HG03280 (cell line): ENCODE data around the gene TMEM87B.

Experiments used
- ATAC-seq: cut with Tn5 transposase; IDR thresholded peaks from one replicate; pipeline ENCODE4 v1.9.1; 2021; ENCODE audit warnings: mild to moderate bottlenecking, moderate library complexity; ENCODE audit not compliant: unreplicated experiment

The TMEM87B gene

DNA sequence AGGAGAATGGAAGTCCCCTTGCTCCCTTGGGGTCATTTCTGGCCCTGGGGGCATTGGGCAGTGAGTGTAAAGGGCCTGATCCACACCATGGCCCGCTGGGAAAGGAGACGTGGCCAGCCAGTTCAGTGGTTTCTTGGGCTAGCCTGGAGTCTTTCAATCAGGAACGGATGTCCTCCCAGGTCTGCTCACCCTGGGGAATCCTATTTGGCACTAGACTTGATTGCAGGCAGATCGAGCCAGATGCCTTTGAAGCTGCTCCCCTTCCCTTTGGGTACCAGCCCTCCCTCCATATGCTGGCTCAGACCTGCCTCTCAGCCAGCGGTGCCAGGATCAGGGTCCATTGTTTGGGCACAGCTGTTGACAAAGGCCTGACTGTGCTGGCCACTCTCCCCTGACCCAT lies 94.1 kb downstream of the TMEM87B start:
- no peak for ATAC-seq

DNA sequence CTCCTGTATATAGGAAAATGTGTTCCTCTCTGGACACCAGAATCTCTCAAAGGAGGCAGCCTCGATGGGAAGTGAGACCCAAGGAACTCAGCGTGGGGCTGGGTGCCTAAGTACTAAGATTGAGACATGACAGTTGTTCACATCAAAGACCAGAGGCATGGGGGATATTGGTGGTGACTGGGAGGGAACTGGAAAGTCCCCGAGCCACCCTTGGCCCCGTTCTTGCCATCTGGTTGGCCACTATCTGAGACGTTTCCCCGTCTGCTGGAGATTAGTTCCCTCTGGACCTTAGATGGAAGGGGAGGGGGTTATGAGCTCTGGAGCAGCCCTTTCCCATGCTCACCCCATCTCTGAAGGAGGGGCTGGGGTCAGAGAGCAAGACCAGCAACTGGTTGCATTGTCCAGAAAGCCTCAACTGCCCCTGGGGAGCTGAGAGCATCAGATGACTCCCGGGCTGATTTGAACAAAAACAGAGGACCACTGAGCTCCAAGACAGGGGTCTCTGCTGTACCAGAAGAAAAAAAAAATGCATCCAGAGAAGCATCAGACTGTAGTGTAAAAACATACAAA lies 94.9 kb downstream of the TMEM87B start:
- ATAC-seq = no peak

- ATAC-seq = no peak
These were observed 95.4 kb downstream of the TMEM87B start for GRCh38 chr2:112150447-112150846.

DNA sequence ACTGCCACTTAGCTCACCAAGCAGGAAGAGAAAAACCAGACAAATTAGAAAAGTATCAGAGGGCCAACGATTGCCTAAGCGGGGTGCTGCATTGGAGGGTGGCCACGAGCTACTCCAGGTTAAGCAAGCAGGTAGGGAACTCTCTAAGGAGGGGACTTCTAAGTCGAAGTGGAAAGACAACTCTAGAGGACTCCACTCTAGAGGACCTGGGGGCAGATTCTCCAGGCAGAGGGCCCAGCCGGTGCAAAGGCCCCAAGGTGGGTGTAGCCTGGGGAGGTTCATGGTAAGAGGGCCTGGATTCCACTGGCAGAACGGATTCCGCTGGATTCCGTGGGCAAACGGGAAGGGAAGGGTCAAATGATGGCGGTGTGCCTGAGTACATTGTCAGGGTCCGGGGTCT lies 95.8 kb downstream of the TMEM87B start:
- no peak for ATAC-seq

DNA sequence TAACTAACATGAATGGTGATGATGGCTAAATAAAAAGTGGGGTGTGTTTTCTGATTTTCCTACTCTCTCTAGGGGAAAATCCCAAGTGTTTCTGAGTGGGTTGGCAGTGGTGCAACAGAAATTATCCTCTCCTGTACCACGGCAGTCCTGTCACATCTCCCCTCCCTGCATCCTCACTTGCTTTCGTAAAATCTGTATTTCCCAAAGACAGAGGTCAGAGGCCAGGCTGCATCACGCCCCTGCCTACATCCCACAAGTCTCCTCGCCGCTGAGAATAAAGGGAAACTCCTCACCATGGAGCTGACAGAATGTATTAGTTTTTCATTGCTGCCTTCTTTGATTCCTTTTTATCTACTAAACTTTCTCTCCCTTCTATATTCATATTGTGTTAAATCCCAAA lies 96.2 kb downstream of the TMEM87B start:
- no peak for ATAC-seq

DNA sequence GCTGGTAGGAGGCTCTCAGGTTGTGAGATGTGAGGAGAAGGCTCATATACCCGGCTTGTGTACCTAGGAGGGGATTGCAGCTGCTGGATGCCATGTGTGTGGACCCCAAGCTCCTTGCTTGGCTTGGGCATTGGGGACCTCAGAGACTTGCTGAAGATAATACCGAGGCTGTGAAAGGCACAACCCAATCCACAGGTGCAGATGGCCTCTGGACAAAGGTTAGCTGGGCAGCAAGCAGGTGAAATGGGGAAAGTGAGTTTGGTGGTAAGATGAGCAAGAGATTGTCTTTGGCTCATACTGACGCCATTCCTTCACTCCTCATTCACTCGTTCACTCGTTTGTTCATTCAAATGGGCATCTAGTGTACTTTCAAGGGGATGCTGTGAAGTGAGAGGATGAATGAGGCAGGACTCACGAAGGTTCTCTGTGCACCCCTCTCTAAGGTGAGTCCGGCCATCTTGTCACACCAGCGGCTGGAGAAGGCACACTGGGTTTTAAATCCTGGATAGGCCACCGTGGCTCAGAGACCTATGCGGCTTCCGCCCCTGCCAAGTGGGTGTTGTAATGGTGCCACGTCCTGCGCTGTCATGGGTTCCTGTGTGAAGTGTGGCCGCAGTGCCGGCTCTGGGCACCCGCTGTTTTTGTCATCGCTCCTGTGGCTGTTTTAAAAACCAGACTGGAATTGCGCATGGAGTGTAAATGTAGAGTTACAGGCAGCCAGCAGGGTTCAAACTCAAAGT lies 96.8 kb downstream of the TMEM87B start:
- no peak for ATAC-seq

DNA sequence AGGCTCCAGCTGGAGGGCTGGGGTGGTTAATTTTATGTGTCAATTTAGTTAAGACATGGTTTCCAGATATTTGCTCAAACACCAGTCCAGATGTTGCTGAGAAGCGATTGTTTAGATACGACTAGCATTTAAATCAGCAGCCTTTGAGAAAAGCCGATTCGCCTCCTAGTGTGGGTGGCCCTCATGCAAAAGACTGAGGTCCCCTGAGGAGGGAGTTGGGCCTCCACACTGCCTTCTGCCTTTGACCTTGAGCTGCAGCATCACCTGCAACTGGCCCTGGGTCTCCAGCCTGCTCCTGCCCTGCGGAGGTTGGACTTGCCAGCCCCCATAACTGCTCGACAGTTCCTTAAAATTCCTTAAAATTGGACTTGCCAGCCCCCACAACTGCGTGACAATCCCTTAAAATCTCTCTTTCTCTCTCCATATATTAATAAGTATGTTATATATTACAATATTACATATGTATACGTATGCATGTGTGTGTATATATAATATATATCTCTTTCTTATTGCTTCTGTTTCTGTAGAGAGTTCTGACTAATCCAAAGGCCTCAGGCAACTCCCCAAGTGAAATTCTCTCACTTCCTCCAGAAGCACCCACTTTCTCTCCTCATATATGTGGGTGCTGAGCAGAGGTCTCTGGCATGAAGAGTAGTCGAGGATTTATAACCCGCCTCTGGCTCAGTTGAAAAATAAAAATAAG lies 97.6 kb downstream of the TMEM87B start:
- ATAC-seq = no peak

GRCh38 chr2:112153179-112153490 lies 98.1 kb downstream of the TMEM87B start:
- no peak for ATAC-seq

- no peak for ATAC-seq
These were observed 98.4 kb downstream of the TMEM87B start for GRCh38 chr2:112153501-112153900.

DNA sequence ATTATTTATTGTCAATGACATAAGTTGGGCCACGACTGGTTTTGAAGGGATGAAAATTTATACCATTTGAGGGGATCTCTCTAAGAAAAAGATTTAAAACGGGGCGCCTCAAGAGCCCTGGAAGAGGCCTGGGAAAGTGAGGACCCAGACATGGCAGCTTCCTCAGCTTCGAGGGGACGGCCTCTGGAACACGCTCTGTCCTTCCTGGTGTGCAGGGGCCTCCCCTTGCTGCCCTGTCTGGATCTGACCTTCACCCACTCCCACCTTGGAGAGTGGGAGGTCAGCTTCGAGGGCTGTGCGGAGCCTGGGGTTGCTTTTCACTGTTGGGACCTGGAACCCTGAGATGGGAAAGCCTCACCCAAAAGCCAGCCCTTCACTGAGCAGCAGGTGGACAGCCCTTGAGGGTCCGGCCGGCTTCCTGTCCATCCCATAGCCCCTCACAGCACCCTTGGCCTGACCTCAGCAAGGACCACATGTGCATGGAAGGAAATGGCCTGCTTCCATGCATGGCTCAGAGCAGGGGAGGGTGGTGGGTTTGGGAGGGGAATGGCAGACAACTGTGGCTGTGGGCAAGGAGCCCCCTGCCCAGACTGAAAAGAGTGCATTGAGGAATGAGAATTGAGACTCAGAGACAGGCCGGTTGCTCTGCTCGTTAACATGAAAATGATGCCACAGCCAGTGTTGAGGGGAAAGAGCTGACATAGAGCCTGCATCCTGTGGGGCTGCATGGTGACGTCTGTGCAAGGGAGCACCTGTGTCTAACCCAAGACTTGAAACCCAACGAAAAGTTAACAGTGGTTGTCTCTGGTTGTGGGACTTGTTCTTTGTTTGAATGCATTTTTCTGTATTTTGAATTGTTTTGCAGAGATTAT lies 99.4 kb downstream of the TMEM87B start:
- no peak for ATAC-seq

DNA sequence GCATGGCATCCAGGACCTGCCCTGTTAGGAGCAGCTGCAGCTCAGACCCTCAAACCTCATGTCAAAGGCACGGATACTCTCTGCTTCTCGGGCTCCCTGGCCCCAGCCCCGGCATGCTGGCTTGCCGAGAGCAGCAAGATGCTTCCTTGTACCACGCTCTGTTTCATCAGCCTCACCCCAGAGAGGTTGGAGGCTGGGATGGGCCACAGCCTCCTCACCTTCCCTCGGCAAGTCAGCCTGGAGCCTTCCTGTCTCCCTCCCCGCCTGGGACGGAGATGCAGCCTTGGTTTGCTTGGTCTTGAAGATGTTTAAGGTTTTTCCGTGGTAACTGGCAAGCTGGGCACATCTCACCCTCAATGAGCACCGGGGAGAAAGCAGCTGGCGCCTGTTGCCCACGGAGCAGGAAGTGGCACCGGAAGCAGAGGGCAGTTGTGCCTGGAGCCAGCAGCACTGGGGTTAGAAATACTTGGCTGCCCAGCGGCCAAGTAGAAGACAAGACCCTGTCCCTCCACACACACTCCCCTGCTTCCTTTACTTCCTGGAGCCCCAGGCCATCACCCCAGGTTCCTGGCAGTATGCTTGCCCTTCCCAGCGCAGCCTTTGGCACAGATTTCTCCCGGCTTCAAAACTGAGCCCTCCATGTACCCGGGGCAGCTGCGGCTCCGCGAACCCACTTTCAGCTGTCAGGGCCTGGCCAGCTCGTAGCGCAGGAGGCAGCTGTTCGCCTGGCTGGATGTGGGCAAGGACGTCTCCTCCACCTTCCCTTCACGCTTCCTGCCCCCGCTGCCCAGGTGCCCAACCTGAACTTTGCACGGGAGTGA lies 100.5 kb downstream of the TMEM87B start:
- ATAC-seq = no peak

DNA sequence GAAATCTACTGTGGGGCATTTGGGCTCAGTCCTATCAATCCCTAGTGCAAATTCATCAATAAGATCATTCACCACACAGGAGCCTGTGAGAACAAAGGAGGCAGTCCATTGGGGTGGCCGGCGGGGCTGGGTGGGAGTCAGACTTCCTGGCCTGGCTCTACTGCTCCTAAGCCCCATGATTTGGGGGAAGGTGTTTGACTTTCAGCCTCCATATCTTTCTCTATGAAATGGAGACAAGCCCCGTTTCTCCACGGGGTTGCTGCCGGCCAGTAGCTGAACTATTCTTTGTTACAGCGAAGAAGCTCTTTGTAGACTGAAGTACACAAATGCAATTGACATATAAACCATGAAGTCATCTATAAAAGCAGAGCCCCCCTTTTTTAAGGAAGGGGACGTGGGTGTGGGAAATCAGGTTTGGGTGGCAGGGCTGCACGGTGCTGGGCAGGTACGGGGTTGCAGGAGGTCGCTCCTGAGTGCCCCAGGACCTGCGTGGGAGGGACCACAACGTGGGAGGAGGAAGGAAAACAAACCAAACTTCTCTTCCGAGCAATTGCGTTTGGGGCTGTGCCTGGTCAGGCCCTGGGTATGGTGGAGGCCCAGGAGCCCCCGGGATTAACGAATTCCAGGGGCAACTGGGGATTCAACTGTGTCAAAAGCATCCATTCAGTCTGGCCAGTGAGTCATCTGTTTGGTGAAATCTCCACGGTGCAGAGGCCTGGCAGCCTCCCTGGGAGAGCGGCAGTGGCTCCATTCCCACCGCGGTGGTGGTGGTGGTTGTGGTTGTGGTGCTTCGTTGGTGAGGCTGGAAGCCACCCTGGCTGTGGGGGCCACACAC lies 101.3 kb downstream of the TMEM87B start:
- no peak for ATAC-seq

DNA sequence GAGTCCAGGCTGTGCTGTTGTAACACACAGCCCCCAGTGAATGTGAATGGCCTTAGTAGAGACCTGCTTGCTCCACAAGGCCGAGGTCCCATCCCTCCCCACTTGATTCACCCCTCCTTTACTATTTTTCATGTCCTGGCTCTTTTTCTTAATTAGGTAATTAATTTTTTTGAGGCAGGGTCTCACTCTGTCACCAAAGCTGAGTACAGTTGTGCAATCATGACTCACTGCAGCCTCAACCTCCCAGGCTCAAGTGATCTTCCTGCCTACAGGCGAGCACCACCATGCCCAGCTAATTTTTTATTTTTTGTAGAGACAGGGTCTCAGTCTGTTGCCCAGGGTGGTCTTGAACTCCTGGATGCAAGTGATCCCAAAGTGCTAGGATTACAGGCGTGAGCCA lies 102.4 kb downstream of the TMEM87B start:
- no peak for ATAC-seq

GRCh38 chr2:112159454-112159921 lies 104.4 kb downstream of the TMEM87B start:
- no peak for ATAC-seq

- no peak for ATAC-seq
These were observed 105.5 kb downstream of the TMEM87B start for GRCh38 chr2:112160283-112161250.

GRCh38 chr2:112161431-112162145 lies 106.5 kb downstream of the TMEM87B start:
- no peak for ATAC-seq

DNA sequence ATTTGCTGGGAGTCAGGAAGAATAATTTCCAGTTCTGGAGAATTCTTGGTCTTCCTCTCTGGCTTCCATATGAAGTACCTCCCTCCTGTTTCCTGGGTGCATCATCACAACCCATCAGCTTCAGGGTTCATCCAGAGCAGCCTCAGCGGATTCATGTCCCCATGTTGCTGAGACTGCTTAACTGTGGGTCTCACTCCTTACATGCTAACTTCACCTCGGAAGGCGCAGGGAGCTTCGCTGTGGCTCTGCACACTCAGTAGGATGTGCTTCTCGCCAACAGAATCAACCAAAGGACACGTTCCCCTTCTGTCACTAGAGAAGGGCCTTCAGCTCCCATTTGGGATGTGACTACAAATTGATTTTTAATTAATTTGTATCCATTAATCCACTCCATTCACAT lies 107.3 kb downstream of the TMEM87B start:
- no peak for ATAC-seq

DNA sequence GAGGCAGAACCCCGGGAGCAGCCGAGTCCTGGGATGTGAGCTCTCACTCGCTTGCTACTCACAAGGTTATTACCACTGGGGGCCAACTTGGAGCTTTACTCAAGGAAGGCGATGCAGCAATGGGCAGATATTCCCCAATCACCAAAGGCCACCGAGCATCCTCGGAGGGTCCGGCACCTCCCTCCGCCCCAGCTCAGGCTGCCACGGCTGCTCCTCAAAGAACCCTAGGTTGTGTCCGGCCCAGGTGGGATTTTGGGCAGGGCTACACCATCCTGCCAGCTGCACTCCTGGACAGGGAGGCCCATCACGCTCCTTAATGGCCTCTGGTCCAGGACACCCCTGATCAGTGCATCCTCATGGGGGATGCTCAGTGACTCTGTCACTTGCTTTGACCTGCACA lies 107.9 kb downstream of the TMEM87B start:
- no peak for ATAC-seq
